HG02981 (cell line): ENCODE data around the gene LAD1.

ENCODE experiments used
- ATAC-seq: cut with Tn5 transposase; IDR thresholded peaks from one replicate; pipeline ENCODE4 v1.9.1; 2021; ENCODE audit warnings: mild to moderate bottlenecking, moderate library complexity; ENCODE audit not compliant: unreplicated experiment

Gene LAD1

DNA sequence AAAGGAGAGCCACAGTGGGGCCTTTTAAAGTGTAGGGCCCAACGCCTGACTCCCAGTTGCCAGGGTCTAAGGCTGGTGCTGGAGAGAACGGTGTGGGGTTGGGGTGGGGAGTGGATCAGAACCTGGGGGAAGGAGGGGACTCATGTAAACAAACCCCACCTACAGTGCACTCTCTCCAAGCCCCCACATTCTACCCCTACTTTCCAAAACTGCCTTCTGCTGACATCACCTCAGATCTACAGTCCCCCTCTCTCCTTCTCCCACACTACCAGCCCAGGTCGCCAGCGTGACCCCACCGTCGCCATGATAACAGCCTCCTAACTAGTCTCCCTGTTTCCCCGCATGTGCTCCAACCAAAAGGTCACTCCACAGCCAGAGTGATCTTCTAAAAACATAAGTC lies 48.2 kb downstream of the LAD1 start:
- ATAC-seq: no peak

DNA sequence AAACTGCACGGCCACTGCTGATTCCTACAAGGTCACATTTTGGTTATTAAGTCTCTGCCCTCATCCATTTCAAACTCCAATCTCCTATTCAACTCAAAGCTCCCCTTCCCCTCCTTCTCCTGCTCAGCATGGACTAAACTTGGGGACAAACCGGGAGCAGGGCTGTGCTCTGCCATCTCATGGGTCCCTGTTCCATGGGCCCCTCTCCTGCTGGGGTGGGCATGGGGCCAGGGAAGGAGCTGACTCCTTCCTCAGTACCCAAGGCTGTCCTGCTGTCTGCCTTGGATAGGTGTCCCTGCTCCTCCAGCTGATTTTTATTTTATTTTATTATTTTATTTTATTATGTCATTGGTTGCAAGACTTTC lies 48.8 kb downstream of the LAD1 start:
- no peak for ATAC-seq

DNA sequence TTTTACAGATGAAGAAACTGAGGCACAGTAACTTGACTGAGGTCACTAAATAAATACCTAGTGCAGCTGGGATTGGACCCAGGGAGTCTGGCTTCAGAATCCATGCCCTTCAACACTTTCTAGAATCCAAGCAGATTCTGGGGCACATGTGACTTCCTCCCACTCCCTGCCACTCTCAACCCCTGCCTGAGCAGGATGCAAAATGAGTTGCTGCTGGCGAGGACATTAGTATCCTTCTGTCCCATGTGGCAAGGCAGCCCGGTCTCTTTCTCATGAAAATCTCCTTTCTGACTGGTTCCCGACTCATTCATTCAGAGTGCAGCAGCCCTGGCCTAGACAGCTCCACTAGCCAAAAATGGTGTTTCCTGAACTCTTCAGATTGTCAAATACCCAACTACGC lies 50.0 kb downstream of the LAD1 start:
- ATAC-seq: no peak

DNA sequence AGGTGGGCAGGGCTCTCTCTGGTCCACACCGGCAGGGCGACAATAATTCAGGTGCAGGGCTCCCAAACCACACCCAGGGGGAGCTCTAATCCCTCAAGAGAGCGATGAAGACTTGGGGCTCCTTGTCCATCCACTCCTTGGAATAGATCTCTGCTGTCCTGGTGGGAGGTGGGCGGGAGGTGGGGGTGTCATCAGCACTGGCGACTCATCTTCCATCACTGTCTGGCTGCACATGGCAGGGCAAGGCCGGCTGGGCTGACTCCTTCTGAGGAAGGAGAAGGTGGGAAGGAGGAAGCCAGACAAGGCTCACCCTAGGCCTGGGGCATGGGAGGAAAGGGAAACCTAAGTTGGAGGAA lies 50.9 kb downstream of the LAD1 start:
- ATAC-seq: no peak

DNA sequence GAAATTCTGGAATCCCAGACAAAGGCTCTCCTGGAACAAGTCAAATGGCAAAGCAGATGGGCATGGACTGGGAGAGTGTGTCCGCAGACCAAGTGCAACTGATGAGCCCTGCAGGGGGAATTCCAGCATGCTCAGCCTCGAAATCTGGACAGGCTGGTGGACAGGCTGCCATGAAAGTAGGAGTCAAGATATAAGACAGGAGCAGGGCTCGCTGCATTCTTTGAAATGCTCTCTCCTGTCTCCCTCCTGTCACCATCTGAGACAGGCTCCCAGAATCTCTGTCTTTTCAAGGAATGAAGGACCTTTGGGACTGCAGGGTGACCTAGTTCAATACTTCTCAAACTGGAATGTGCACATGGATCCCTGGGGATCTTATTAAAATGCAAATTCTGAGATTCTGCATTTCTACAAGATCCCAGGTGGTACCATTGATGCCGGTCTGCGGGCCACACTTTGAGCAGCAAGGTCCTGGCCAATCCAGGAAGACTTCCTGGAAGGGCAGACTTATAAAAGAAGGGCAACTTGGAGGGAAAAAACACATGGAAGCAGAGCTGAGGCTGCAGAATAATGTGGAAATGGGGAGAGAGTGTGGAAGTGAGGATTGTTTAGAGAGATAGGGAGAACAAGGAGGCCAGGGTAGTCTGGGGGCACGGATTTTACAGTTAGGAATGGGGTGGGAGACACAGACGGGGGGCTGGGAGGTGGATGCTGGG lies 51.5 kb downstream of the LAD1 start:
- no peak for ATAC-seq

DNA sequence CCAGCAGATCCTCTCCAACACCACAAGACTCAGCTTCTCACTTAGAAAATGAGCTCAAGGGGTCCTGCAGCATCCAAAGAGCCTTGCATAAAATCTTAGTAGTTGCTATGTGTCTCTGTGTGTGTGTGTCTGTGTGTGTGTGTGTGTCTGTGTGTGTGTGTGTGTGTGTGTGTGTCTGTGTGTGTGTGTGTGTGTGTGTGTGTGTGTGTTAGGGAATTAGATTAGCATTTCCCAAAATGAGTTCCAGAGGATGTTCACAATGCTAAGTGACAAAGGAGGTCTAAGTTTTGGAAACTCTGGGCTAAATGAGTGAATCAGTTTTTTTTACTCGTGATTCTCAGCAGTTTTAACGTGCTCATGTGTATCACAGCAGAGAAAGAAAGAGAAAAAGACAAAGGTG lies 52.1 kb downstream of the LAD1 start:
- no peak for ATAC-seq

DNA sequence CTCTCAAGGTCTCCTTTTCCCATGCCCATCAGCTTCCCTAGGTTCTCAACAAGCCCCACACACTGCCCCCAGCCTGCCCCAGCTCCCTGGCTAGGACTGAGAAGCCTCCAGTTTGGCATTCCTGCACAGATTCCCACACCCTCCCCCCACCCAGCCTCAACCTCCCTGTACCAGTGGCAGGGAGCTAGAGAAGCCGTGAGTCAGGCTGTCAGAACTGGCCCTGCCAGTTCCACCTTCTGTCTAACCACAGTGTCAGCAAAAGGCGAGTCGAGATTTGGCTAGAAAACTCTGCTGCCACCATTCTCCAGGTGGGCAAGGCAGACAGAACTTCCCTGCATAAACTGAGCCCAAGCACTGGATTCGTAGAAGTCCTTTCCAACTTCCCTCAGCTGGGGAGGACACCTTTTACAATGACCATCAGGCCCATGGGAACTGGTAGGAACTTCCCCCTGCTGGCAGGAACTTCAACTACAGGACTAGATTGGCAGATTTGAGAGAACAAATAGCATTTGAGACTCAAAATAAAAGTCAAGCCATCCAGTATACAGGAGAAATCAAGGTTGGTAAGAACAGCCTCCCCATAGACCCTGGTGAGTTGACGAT lies 52.7 kb downstream of the LAD1 start:
- no peak for ATAC-seq

DNA sequence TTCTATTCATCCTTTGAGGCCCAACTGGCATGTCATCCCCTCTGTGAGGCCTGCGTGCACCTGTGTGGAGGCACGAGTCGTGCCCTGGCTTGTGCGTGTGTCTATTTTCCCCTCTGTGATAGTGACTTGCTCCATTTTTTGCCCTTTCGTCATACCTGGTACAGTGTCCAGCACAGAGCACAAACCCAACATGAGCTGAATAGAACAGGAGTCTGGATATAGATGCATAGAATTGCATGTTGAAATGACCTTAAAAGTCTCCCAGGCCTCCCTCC lies 54.1 kb downstream of the LAD1 start:
- ATAC-seq: no peak

DNA sequence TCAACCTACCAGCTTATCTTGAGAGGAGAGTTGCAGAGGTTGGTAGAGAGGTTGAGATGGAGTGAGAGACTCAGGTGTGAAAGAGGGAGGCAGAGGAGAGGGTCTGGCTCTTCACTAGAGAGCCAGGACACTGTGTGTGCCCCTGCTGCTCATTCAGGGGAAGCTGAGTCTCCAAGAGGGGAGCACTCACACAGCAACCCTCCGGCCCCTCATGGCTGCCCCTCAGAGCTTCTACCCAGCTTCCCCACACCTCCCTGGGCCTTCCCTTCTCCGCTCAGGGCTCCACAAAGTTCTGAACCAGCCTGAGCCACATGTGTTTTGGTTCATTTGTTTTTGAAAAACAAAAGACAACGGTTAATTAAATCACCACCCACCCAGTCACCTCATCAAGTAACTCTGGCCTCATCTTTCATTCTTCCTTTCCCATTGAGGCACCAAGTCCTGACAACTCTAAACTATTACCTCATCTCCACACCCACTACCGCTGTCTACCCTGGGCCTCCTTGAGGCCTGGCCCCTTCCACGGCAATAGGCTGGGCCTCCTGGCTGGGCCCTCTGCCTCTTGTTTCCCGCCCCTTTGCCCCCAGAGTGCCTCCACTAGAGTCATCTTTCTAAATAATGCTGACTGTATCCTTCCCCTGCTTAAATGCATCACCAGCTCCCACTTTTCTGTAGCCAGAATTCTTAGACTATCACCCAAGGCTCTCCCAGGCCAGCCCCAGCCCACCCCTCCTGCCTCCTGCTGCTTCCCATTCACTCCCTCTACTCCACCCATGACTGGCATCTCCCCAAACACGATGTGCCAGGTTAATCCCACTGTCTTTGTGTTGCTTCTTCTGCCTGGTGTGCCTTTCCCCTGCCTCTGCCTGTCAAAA lies 54.7 kb downstream of the LAD1 start:
- no peak for ATAC-seq

DNA sequence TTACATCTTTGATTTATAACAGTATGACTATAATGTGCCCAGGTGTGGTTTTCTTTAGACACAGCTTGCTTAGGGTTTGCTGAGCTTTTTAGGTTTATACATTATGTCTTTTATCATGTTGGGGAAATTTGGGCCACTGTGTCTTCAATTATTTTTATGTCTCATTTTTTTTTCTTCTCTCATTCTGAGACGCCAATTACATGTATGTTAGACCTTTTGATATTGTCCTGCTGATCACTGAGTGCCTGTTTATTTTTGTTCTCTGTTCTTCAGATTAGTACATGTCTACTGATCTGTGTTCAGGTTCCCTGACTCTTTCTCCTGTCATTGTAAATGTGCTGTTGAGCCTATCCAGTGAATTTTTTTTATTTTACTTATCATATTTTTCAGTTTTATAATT lies 57.7 kb downstream of the LAD1 start:
- ATAC-seq: no peak

DNA sequence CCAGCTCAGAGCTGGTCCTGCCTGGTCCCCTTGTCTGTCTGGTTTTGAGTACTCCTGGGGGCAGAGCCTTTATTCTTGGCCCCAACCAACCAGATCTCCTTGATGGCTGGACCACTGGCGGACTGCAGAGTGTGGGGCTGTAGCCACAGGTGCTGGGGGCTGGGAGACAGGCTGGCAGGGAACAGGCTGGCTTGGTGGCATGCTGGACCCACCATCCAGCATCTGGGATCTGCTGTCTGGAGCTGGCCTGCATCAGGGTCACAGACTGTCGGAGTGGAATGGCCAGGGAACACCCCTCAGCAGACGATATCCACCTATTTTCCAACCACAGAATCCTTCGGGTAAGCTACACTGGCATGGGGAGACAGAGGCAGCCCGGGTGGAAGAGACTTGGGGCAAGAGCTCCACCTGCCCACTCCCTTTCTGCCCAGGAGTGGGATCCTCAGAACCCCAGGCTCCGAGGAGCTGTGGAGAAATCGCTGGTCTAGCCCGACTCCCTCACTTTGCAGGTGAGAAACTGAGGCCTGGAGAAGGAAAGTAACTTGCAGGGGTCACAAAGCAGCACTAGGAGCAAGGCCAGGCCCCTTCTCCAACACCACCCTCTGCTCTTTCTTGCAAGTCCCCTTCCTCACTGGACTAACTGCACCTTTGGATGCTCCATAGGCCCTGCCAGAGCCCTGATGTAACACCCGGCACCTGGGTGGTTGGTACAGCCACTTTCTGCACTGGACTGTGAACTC lies 62.2 kb downstream of the LAD1 start:
- no peak for ATAC-seq

DNA sequence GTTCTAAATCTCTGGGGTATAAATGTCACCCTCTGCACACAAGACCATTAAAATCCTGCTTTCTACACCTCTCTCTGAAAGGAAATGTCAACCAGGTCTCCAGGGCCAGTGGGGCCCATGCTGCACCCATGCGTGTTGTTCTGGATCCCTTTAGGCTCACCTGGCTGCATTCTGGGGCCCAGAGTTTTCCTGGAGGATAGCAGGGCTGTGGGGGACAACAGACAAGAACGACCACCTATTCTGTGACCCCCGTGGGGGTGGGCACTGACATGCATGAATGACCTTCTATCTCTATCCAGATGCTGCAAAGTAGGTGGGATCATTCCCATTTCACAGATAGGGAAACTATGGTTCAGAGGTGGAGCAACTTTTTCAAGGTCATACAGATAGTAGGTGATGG lies 63.2 kb downstream of the LAD1 start:
- no peak for ATAC-seq

DNA sequence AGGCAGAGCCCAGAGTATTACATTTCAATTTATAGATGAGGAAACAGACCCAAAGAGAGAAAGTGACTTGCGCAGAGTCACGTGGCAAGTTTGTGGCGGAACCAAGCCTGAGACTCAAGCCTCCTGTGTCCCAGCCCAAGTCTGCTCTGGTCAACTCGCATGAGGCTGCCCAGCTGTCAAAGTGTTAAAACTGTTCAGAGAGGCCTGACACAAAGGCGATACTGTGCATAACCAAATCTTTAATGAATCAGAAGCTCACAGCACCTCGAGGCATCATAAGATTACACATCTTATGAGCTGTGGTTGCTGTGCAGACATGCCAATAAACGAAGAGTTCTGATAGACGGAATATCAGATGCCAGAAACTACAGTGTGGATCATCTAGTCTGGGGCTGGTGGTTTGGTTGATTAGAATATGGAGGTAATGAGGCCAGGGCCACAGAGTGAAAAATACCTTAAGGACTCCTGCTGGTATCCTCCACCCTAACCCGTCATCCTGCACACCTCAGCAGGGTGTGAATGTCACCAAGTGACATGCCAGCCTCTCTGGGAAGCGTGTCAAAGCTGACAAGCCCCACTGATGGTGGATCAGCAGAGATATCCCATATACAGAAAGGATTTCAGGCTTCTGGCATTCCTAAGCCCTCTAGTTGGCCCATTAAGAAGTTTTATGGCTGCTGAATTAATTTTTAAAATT lies 63.8 kb downstream of the LAD1 start:
- no peak for ATAC-seq

DNA sequence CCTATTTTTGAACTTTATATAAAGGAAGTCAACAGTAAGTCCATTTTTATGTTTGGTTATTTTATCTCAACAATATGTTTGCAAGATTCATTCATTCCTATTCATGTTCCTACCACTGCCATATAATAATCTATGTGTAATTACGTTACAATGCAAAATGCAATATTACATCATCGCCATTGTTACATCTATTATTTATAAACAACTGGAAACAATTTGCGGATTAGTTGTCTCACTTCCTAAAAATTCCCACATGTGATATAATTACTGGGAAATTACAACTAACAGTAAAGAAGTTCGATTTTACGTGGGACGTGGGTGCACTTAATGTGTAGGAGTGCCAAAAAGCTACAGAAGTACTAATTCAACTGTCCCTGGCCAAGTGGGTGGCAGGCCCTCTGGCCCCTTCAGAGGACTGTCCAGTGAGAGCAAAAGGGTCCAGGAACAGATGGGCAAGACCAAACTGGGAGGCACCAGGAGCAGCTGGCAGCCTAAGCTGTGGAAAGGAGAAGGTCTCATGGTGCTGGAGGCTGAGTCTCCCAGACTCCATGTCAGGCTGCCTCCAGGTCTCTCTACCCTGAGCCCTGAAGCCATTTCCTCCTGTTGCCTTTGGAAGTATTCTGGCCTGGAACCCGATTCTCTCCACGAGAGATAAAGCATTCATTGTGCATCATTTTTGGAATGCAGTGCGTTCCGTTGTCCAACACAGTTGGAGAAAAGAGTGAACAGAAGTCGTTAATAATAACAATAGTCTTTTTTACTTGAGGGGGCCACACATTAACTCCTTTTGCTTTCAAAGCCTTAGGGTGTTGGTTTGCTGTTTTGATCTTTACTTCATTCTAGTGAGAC lies 64.6 kb downstream of the LAD1 start:
- no peak for ATAC-seq

DNA sequence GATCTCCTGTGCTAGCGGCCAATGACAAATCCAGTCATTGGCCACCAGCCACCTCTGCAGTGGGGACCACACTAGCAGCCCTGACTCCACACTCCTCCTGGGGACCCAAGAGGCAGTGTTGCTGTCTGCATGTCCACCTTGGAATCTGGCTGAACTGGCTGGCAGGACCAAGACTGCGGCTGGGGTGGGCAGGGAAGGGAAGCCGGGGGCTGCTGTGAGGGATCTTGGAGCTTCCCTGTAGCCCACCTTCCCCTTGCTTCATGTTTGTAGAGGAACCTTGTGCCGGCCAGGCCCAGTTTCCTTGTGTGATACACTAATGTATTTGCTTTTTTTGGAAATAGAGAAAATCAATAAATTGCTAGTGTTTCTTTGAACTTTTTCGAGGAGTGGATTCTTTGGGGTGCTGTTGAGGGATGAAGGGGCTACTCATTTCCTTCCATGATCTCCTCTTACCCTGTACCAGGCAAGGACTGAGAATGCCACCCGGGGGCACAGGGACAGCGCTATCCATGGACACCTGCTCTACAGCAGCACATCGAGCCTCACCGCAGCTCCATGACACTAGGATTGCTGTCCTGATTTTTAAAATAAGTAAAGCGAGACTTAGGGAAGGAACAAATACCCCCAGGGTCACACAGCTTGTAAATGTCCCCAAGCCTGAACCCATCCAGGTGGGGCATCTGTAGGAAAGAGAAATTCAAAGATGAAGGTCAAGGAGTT lies 66.3 kb downstream of the LAD1 start:
- no peak for ATAC-seq

DNA sequence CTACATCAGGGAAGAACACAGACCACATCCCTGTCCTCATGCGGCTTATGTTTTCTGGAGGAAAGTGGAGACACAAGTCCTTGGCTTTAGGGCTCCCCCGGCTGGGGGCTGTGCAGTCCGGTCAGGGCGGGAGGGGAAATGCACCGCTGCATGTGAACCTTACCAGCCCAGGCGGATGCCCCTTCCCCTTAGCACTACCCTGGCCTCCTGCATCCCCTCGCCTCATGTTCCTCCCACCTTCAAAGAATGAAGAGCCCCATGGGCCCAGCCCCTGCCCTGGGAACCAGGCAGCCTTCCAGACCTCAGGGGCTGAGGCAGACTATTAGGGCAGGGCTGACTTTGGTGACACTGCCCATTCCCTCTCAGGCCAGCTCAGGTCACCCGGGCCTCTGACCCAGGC lies 67.1 kb downstream of the LAD1 start:
- ATAC-seq: no peak

DNA sequence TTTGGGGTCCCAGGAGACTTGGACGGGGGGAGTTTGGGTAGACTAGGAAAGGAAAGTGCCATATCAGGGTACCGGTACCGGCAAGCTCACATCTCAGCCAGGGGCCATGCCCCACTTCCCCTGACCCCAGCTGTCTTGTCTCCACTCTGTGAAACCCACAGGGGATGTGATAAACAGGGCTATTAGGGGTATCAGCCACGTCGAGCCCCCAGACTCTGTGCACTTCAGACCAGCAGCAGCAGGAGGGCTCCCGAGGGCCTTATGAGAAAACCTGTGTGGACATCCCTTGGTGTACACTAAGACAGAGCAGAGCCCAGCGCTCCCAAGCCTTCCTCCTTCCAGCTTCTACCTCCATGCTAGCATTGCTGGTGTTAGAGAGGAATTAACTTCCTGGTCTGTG lies 68.0 kb downstream of the LAD1 start:
- ATAC-seq: no peak
